GM12891 (cell line): ENCODE results near the gene TNS1.

Experiments
- DNase-seq: peaks from one replicate; pipeline ENCODE4 v3.0.0; 2011; ENCODE audit warnings: low spot score; ENCODE audit not compliant: insufficient read length
- FAIRE-seq: peaks from 2 replicates; lab custom pipeline; 2011; peaks lifted over from hg19 to GRCh38; lab: Jason Lieb, UNC
- PAX5 ChIP-seq: IDR thresholded peaks from 2 replicates; pipeline ENCODE4 v1.6.1; 2011; ENCODE audit warnings: low read length, moderate library complexity, mild to moderate bottlenecking; ENCODE audit not compliant: insufficient read depth, severe bottlenecking
- POLR2A ChIP-seq: IDR thresholded peaks from 2 replicates; pipeline ENCODE4 v1.6.1; 2011; ENCODE audit warnings: low read depth, low read length, control low read depth
- POLR2AphosphoS5 ChIP-seq: IDR thresholded peaks from 2 replicates; pipeline ENCODE4 v1.6.1; 2011; ENCODE audit warnings: low read depth, low read length, control low read depth
- POU2F2 ChIP-seq: IDR thresholded peaks from 2 replicates; pipeline ENCODE4 v1.6.1; 2011; ENCODE audit warnings: low read depth, mild to moderate bottlenecking, control low read depth, low read length, moderate library complexity
- SPI1 ChIP-seq: IDR thresholded peaks from 2 replicates; pipeline ENCODE4 v1.6.1; 2011; ENCODE audit warnings: low read depth, low read length, control low read depth
- TAF1 ChIP-seq: IDR thresholded peaks from 2 replicates; pipeline ENCODE4 v1.6.1; 2011; ENCODE audit warnings: low read depth, low read length, control low read depth

TNS1 gene

DNA sequence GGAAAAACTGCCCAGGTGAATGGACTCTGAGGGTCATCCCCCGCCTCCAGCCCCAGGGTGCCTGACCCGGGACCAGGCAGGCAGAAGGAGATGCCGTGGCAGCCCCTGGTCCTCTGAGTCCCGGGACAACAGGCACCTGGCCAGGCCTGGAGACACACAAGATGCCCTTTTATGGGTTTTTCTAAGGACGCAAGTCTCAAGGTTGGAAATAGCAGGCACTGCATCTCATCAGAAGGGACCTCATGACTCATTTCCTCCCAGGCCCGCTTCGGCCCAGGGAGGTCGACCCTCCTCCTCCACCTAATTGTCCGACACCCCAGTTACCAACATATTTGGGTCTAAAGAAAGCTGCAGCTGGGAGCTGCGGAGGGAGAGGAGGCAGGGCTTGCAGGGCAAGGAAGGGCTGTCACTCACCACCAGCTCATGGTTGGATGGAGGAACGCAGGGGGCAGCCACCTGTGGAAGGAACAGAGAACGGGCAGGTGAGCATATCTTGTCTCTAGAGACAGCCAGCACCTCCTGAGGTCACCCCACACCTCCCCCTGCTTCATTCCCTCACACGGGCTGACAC is 82.9 kb downstream of the TNS1 start:
- DNase-seq (no peak), FAIRE-seq (no peak)
- TF ChIP-seq POU2F2 (no peak), POLR2A (no peak), SPI1 (no peak), PAX5 (no peak), POLR2AphosphoS5 (no peak), TAF1 (no peak)

DNA sequence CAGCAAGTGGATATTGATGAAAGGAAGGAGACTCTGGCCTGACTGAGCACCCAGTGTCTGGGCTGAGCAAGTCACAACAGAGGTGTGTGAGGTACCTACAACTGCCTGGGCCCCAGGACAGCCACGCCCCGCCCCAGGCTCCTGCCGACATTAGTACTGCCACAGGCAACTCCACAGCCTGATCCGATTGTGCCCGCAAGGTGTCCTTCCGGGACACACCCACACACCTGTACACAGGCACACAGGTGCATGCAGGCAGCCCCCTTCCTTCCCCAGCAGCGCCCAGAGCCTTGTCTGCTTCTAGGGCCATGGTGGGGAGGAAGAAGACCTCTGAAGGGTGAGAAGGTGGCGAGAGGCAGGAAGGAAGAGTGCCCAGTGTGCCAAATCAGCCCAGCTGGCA is 83.6 kb downstream of the TNS1 start:
- FAIRE-seq (no peak), DNase-seq (no peak)
- TF ChIP-seq POLR2A (no peak), POU2F2 (no peak), TAF1 (no peak), POLR2AphosphoS5 (no peak), PAX5 (no peak), SPI1 (no peak)

DNA sequence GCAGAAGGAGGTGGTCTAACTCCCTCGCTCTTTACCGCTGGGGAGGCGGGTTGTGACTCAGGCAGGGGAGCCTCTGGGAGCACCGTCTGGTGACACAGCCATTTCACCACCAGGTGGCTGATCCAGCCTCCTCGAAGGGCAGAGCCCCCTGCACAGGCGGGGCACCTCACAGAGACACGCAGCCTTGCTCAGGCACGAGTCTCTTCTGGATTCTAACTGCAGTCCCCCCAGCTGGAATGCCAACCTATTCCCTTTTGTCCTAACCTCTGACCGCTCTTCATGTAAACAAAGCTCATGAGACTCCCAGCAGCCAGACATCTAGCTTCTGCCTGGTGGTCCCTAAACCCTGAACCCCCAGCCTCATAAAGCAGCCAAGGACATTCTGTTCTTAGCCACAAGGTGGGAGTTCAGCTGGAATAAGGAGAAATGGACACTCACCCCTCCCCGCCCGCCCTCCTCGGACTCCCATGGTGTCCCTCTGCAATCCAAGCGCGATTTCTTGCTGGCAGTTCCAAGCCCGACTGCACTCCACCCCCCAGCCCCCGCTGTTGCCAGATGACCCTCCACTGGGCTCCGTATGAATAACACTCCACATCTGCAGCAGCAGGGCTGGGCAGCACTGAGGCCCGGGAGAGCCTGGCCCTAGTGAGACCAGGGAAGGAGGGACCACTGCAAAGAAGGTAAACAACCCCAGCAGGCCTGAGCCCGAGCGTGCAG is 84.3 kb downstream of the TNS1 start:
- TF ChIP-seq POLR2AphosphoS5 (no peak), SPI1 (no peak), PAX5 (no peak), POLR2A (no peak), POU2F2 (no peak), TAF1 (no peak)
- FAIRE-seq, result no peak
- no peak for DNase-seq

DNA sequence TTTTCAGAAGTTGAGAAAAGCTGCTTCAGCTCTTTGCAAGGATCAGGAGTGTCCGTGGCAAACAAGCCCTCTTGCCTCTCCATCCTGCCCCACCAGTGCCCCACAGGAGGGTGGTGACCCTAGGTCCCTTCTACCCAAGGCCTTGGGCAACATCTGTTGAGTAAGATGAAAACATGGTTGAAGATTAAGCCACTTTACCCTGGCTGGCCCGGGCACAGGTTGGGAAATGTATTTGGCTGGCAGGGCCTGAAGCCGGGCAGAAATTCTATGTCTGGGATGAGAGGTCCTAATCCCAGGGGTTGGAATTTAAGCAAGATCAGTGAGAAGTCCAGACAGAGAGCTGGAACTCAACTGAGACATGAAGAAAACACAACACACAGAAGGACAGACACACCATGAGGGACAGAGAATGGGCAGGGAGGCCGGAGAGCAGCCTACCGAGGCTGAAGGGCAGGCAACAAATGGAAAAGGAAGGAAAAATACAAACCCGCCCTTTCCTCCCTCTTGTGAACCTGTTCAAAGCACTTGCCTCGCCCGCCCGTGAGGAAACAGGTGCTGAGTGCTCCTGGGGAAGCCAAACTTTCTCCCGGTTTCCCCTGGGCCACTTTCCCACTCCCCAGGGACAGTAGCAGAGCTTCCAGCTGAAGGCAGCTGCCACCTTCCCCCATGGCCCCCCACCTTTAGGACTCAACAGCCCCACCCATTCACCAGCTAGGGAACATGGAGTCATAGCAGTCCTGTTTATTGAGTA is 86.1 kb downstream of the TNS1 start:
- DNase-seq, result no peak
- TF ChIP-seq POLR2AphosphoS5 (no peak), POU2F2 (no peak), TAF1 (no peak), PAX5 (no peak), SPI1 (no peak), POLR2A (no peak)
- no peak for FAIRE-seq

DNA sequence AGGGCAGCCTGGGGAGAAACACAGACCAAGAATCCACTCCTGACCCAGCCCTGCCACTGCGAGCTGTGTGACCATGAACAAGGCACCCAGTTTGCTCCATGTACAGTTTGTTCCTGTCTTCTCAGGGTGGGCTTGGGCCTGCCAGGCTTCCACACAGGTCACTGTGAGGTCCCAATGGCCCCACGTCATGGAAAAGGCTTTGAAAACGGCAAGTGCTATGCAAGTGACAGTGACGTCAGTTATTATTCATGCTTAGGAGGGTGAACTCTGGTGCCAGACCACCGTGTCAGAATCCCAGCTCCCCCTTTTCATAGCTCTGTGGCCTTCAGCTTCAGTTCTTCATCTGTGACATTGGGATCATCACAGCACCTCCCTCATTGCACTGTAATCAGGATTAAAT is 87.1 kb downstream of the TNS1 start:
- TF ChIP-seq POLR2A, result no peak
- no peak for TF ChIP-seq TAF1
- no peak for TF ChIP-seq PAX5
- TF ChIP-seq POLR2AphosphoS5, result no peak
- TF ChIP-seq POU2F2, result no peak
- TF ChIP-seq SPI1, result no peak
- no peak for FAIRE-seq
- DNase-seq, result no peak

DNA sequence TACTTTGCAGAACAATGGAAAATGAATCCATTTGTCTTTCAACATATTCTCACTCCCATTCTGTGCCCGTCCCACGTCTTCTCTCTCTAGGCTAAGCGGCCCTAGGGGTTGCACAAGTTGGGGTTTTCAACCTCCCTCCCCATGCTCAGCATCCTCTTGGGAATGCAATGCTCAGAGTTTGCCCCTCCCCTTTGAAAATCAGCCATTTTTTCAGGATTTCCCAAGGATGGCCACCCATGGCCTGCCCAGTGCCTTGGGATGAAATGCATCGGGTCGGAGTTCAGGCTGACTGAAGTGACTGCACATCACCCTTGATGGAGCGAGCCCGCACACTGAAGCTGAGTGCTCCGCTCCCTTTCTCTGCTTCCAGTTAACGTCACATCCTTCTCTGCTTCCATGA is 87.9 kb downstream of the TNS1 start:
- no peak for DNase-seq
- no peak for FAIRE-seq
- TF ChIP-seq POU2F2 (no peak), PAX5 (no peak), TAF1 (no peak)

DNA sequence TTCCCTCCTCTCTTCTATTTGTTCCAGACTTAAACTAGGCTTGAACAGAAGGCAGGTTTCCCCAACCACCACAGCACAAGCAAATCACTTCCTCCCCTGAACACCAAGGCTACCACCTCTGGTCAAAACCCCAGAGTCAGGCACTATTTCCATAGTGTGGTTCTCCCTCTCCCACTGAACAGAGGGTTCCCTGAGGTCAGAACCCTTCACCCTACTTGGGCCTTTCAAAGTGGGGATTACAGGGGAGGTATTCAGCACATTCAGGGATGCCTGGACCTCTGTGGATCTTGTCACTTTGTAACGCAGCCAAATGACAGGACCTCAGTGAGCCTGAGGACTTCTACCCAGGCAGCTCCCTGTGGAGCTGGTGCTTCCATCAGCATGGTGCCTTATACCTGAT is 88.7 kb downstream of the TNS1 start:
- no peak for FAIRE-seq
- no peak for DNase-seq

DNA sequence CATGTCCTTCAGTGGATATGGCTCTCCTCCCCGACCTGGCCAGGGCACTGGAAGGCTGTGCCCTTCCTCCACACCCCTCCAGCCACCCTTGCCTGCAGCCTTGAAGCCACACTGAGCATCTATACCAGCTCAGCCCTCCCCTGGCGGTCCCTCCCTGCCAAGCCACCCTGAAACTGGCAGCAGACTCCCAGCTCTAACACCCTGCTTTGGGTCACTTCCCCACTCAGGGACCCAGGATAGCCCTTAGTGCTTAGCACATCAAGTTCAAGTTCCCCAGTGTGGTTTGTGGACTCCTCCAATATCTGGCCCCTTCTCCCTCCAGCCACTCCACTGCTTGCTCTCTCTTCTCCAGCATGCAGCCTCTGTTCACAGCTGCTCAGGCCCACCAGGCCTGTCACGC is 89.4 kb downstream of the TNS1 start:
- DNase-seq, result no peak
- no peak for TF ChIP-seq POLR2AphosphoS5
- no peak for TF ChIP-seq PAX5
- TF ChIP-seq TAF1, result no peak
- no peak for FAIRE-seq

More for the DNA sequence above, 88.7 kb downstream of the TNS1 start:
- TF ChIP-seq PAX5, result no peak

DNA sequence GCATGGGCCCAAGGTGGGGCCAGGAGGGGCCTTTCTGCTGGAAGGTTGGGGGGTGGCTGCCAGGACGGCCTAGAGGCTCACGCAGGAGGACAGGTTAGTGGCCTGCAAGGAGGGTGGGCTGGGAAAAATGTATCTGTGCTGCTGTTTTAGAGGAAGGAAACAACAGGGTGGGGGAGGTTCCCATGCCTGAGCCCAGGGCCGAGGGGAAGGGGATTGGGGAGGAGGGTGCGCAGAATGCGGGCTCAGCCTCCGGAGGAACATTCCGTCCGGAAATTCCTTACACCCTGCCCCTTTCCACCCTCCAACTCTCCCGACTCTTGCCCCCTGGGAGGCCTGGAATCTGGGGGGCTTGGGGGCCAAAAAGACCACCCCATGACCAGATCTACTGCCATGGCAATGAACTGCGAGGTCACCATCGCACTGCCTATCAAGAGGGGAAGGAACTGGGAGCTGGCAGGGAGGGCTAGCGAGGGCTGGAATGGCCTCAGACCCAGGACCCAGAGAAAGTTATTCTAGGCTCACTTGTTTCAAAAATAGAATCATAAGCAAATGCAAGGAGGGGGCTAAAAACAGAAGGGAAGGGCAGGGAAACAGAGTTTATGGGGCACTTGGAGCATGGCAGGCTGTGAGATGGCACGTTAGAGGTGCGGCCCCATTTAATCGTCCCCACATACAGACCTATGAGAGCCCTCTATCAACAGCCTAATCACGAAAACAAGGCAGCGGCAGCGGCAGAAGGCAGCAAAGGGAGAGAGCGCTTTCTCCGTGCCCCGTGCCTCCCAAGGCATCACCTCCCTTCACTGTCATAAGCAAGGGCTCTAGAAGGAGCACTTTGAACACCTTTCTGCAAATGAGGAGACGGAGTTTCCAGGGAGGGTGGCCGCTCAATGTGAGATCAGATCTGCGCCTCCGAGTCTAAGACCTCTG is 90.4 kb downstream of the TNS1 start:
- DNase-seq (no peak), FAIRE-seq (no peak)

DNA sequence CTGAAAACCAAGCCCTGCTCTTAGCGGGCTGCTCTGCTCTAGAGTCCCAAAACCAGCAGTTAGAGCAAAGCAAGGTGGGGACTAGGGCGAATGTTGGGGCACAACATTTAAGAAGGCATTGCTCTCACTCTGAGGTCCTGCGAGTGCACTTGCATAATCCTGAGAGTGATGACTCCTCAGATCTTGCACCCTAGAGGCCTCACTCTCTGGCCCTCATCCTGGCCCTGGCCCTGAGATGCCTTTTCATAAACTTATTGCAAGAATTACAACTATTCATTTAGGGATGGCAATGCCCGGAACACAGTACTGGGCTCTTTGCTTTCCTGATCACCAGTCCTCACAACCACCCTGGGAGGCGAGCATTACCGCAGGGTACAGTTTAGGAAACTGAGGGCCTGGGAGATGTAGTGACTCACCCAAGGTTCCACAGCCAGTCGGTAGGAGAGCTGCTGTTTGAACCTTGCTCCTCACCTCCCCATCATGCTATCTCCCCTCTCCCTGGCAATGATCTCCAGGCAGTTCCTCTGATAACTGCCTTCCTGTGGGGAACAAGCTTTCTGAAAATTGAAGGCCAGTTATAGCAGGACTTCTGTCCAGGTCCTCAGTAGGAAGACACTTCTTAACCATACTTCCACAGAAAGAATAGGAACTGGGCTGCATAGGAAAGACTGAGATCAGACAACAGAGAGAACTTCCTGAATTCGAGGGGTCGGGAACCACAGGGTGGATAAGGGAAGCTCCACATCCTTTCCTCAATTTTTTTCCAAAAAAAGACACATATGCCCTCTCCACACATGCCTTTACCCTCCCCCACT is 91.3 kb downstream of the TNS1 start:
- FAIRE-seq (no peak), DNase-seq (no peak)
- no peak for TF ChIP-seq PAX5
- no peak for TF ChIP-seq POLR2A
- TF ChIP-seq POLR2AphosphoS5, result no peak

More for the DNA sequence above, 90.4 kb downstream of the TNS1 start:
- TF ChIP-seq POU2F2, result no peak
- TF ChIP-seq TAF1, result no peak
- no peak for TF ChIP-seq POLR2AphosphoS5
